ENCODE data around the gene LRCH1. TPM values are rescaled to one million over a fixed set of nuclear protein-coding genes. Genes with fewer than 3 reads are reported as not detected.

Gene LRCH1
- total RNA-seq, 4 donors from 2014 or later: 34.3 to 43.9 (median 40.3) TPM

DNA sequence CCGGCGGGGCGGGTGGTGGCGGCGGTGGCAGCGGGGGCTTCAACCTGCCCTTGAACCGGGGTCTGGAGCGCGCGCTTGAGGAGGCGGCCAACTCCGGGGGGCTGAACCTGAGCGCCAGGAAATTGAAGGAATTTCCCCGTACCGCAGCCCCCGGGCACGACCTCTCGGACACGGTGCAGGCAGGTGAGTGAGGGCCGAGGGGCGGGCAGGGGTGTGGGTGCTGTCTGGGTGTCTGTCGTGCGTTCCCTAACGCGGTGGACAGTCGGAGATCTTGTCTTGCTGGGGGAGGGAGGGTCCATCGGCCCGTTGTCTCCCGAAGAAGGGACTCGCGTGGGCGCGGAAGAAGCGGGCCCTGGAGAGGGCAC lies 533 bp downstream of the LRCH1 start:
- 0 to 1% methylated on average over 31 to 34 of the region's 34 CpGs for WGBS, 2 donors
- intact Hi-C loops (cut with DNase I; ENCODE audit: low total_unique reads): loop anchor here (10.0 kb wide), 1 partner anchor 161 kb away; no protein-coding TSS in a partner anchor
- peak; percentile 29 to 89 for DNase-seq (ENCODE audit: low spot score in 2 of 2)
- TF ChIP-seq POLR2A (IDR thresholded peaks at IDR 0.05): no peak
- TF ChIP-seq, protein P1, sequence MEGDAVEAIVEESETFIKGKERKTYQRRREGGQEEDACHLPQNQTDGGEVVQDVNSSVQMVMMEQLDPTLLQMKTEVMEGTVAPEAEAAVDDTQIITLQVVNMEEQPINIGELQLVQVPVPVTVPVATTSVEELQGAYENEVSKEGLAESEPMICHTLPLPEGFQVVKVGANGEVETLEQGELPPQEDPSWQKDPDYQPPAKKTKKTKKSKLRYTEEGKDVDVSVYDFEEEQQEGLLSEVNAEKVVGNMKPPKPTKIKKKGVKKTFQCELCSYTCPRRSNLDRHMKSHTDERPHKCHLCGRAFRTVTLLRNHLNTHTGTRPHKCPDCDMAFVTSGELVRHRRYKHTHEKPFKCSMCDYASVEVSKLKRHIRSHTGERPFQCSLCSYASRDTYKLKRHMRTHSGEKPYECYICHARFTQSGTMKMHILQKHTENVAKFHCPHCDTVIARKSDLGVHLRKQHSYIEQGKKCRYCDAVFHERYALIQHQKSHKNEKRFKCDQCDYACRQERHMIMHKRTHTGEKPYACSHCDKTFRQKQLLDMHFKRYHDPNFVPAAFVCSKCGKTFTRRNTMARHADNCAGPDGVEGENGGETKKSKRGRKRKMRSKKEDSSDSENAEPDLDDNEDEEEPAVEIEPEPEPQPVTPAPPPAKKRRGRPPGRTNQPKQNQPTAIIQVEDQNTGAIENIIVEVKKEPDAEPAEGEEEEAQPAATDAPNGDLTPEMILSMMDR (IDR thresholded peaks at IDR 0.05): no peak
- peak overlapping the region; percentile 96 for H3K4me3 ChIP-seq (ENCODE audit: low read depth, poor library complexity, severe bottlenecking)

DNA sequence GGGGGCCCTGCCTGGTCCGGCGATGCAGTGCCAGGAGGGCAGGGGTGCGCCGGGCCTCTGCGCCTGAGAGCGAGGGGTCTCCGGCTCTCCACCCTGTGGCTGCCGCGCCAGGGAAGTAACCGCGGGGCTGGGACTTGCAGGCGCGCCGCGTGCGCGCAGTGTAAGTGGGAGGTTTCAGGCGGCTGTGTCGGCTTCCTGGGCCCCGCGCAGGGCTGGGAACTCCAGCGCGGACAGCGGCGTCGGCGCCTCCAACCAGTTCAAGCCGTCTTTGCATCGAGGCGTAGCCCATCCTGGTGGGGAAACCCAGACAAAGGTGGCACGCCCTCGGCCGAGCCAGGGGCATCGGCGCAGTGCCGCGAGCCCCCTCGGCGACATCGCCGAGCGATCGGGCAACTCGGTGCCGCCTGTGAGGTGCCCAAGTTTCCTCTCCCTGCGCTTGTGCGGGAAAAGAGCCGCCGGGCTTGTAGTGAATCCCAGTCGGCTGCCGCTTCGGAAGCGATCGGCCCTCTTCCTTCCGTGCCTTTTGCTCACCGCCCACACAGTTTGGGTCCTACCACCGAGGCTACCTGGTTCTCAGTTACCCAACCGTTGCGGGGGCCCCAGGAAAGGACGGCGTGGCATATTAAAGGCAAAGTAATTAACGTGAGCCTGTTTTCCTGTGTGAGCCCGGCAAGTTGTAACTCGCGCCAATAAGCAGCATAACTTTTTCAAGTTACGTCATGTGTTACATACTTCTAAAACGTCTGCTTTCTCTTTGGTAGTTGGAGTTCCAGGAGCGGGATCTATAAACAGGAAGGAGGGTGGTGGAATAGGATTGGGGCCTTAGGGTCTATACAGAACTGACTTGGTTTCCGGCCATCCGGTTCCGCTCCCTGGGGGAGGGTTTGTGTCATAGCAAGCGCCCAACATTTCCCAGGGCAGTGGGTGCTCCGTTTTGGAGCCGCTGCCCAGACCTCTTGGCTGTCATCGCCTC lies 1.2 kb downstream of the LRCH1 start:
- peak overlapping the region; percentile 96 for H3K4me3 ChIP-seq (ENCODE audit: low read depth, poor library complexity, severe bottlenecking)
- intact Hi-C loops (cut with DNase I; ENCODE audit: low total_unique reads): loop anchor here (10.0 kb wide), 1 partner anchor 161 kb away; no protein-coding TSS in a partner anchor
- 0% methylated on average over 41 to 59 of the region's 75 CpGs for WGBS, 2 donors
- DNase-seq (ENCODE audit: low spot score in 2 of 2): peak; percentile 58 to 94
- TF ChIP-seq POLR2A (IDR thresholded peaks at IDR 0.05): no peak
- TF ChIP-seq, protein P1 (IDR thresholded peaks at IDR 0.05): no peak

DNA sequence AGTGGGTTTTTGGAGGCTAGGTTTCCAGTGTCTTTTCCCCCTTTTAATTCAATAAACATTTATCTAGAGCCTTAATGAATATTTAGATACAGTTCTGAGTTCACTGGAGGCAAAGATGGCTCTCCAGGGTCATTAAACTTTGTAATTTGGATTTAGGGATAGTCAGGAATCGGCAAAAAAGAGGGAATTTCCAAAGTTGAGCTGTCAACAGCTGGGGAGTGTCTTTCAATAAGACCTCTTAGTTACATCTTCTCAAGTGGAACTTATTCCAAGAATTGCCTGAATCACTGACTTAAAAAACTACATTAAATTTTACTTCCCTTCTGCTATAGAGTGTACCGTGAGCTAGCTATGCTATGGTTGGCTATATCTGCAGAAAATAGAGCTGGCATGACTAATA lies 2.0 kb downstream of the LRCH1 start:
- peak overlapping the region; percentile 96 for H3K4me3 ChIP-seq (ENCODE audit: low read depth, poor library complexity, severe bottlenecking)
- intact Hi-C loops (cut with DNase I; ENCODE audit: low total_unique reads): loop anchor here (10.0 kb wide), 1 partner anchor 160 kb away; no protein-coding TSS in a partner anchor
- WGBS, 2 donors: 13 to 16% methylated on average over 2 of the region's 2 CpGs
- no peak for DNase-seq (ENCODE audit: low spot score in 2 of 2)
- no peak for TF ChIP-seq POLR2A (IDR thresholded peaks at IDR 0.05)
- TF ChIP-seq, protein P1 (IDR thresholded peaks at IDR 0.05): no peak

DNA sequence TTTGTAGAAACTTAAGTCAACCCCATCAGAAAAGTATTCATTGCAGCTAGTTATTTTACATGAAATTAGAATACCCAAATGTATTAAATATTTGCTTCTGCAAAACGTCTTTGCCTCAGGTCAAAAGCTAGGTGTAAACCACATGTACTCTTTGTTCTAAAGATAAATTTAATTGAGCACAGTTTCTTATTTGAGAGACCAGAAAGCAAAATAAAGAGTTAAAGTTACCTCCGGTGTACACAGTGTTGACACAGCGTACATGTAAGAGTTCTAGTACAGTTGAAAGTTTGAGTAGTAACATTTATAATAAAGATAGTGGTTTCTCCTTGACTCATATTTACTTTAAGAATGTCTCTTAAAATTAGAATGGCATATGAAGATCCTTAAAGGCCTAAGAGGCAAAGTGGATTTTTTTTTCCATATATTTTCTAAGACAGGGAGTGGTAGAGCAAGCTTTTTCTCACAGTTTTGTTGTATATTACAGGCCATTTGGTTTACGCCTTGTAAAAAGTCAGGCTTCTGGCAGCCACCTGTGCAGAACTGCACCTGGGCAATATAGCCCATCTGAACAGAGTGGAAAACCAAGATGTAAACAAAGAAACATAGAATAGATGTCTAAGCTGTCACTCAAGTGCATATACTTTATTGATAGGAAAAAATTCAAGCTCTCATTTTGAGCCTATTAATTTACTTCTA lies 2.9 kb downstream of the LRCH1 start:
- DNase-seq (ENCODE audit: low spot score in 2 of 2): no peak
- TF ChIP-seq POLR2A (IDR thresholded peaks at IDR 0.05): no peak
- TF ChIP-seq, protein P1 (IDR thresholded peaks at IDR 0.05): no peak
- intact Hi-C loops (cut with DNase I; ENCODE audit: low total_unique reads): loop anchor here (10.0 kb wide), 1 partner anchor 159 kb away; no protein-coding TSS in a partner anchor
- no peak overlapping the region for H3K4me3 ChIP-seq (ENCODE audit: low read depth, poor library complexity, severe bottlenecking)
- 46 to 47% methylated on average over 4 of the region's 4 CpGs for WGBS, 2 donors

DNA sequence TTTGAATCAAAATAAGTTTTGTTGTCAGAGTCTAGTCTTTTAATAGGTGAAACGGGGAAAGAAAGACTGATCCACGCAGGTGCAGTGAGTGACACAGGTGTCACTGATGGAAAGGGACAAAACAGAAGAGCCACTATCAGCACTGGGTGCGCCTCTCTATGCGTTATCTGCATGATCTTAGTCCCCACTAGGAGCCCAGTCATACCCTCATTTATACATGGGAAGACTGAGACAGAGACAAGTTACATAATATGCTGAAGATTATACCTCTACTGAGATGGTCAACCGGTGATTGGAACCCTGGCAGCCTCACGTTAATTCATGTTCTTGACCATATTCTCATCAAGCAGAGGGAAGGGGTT lies 3.4 kb downstream of the LRCH1 start:
- WGBS, 2 donors: 80 to 81% methylated on average over 6 of the region's 6 CpGs
- TF ChIP-seq POLR2A (IDR thresholded peaks at IDR 0.05): no peak
- TF ChIP-seq, protein P1 (IDR thresholded peaks at IDR 0.05): no peak
- intact Hi-C loops (cut with DNase I; ENCODE audit: low total_unique reads): loop anchor here (10.0 kb wide), 1 partner anchor 158 kb away; no protein-coding TSS in a partner anchor
- H3K4me3 ChIP-seq (ENCODE audit: low read depth, poor library complexity, severe bottlenecking): no peak overlapping the region
- no peak for DNase-seq (ENCODE audit: low spot score in 2 of 2)

Measured in lower leg skin (tissue), 4 donors.